Mesodermal cell (in vitro differentiated cells): Measurements from ENCODE around the gene SMAGP.
"Not testable (repeated sequence)": the region's sequence is repeated elsewhere in the genome, so short reads cannot be mapped to it uniquely, and the experiment has no call there.

ENCODE experiments used
- H3K27ac ChIP-seq: 2 replicates; pipeline ENCODE4 v1.7.0; 2013; ENCODE audit warnings: mild to moderate bottlenecking, low read depth, low read length, moderate library complexity; ENCODE audit not compliant: severe bottlenecking
- H3K36me3 ChIP-seq: 2 replicates; pipeline ENCODE4 v1.7.1; 2013; ENCODE audit warnings: mild to moderate bottlenecking, low read length, moderate library complexity; ENCODE audit not compliant: control insufficient read depth, insufficient read depth
- H3K4me1 ChIP-seq: one replicate; pipeline ENCODE4 v1.7.1; 2013; ENCODE audit warnings: mild to moderate bottlenecking, low read length; ENCODE audit not compliant: insufficient read depth, control insufficient read depth, poor library complexity, severe bottlenecking
- H3K4me3 ChIP-seq: 2 replicates; pipeline ENCODE4 v1.7.0; 2013; ENCODE audit warnings: low read length, control low read depth, mild to moderate bottlenecking; ENCODE audit not compliant: insufficient read depth, poor library complexity, severe bottlenecking; ENCODE audit errors: extremely low read depth
- H3K9me3 ChIP-seq: 2 replicates; pipeline ENCODE4 v1.7.1; 2013; ENCODE audit warnings: mild to moderate bottlenecking, low read length, moderate library complexity; ENCODE audit not compliant: control insufficient read depth
- WGBS, 2 experiments: methylation state at CpG; one replicate each; pipeline ENCODE4 v1.1.5; 2013; ENCODE audit warnings: missing lambda C conversion rate in 2 of 2; ENCODE audit not compliant: insufficient coverage in 2 of 2; 5-methylcytosine and 5-hydroxymethylcytosine counted together

The SMAGP gene

GRCh38 chr12:51224625-51225024 is 45.6 kb downstream of the SMAGP start:
- no peaks in the 10 kb centered on the region for H3K9me3 ChIP-seq
- H3K4me1 ChIP-seq, result no peaks in the 10 kb centered on the region
- whole genome bisulfite sequencing, 2 experiments, result 86 to 92% methylated on average over 2 of the region's 3 CpGs
- H3K4me3 ChIP-seq, result no peak overlapping the region
- H3K36me3 ChIP-seq, result no peaks in the 10 kb centered on the region
- no peak overlapping the region for H3K27ac ChIP-seq

GRCh38 chr12:51222461-51222860 is 47.8 kb downstream of the SMAGP start:
- 88 to 92% methylated on average over 4 to 6 of the region's 7 CpGs for WGBS, 2 experiments
- Histone ChIP-seq H3K36me3 (no peaks in the 10 kb centered on the region), H3K9me3 (no peaks in the 10 kb centered on the region), H3K4me1 (peaks cover 4% of the 10 kb centered on the region), H3K27ac (no peak overlapping the region), H3K4me3 (no peak overlapping the region)

GRCh38 chr12:51219857-51220256 is 50.4 kb downstream of the SMAGP start:
- WGBS, 2 experiments, result 93 to 96% methylated on average over 6 to 7 of the region's 12 CpGs
- H3K36me3 ChIP-seq, H3K4me3 ChIP-seq, H3K9me3 ChIP-seq, H3K4me1 ChIP-seq, H3K27ac ChIP-seq: not testable (repeated sequence)

- Histone ChIP-seq H3K36me3 (no peaks in the 10 kb centered on the region), H3K27ac (no peak overlapping the region), H3K9me3 (no peaks in the 10 kb centered on the region), H3K4me3 (no peak overlapping the region), H3K4me1 (peaks cover 9% of the 10 kb centered on the region)
- 84 to 85% methylated on average over 3 to 4 of the region's 5 CpGs for WGBS, 2 experiments
These were observed 50.9 kb downstream of the SMAGP start for GRCh38 chr12:51219322-51219721.

- Histone ChIP-seq H3K4me3 (peak overlapping the region; percentile 64), H3K4me1 (peaks cover 9% of the 10 kb centered on the region), H3K36me3 (no peaks in the 10 kb centered on the region), H3K27ac (no peak overlapping the region), H3K9me3 (no peaks in the 10 kb centered on the region)
- WGBS, 2 experiments, result 54 to 55% methylated on average over 6 to 7 of the region's 10 CpGs
These were observed 51.5 kb downstream of the SMAGP start for GRCh38 chr12:51218607-51219161.

- H3K4me1 ChIP-seq, result peaks cover 9% of the 10 kb centered on the region
- peak within 1 kb of the TSS; percentile 76 for H3K27ac ChIP-seq
- no peaks in the 10 kb centered on the region for H3K9me3 ChIP-seq
- 5 to 13% methylated on average over 17 to 21 of the region's 35 CpGs for WGBS, 2 experiments
- no peaks in the 10 kb centered on the region for H3K36me3 ChIP-seq
- H3K4me3 ChIP-seq, result peak within 1 kb of the TSS; percentile 64
These were observed 52.1 kb downstream of the SMAGP start, which contains the start of gene POU6F1 for GRCh38 chr12:51217968-51218606. Gene POU6F1, minus strand, starts transcription at chr12:51218062. Its CDS starts 11,226 bp downstream, at chr12:51206836.

GRCh38 chr12:51217133-51217967 is 52.9 kb downstream of the SMAGP start:
- peaks cover 9% of the 10 kb centered on the region for H3K4me1 ChIP-seq
- H3K4me3 ChIP-seq, result peak overlapping the region; percentile 64
- WGBS, 2 experiments, result 1 to 4% methylated on average over 19 to 44 of the region's 81 CpGs
- peak overlapping the region; percentile 76 for H3K27ac ChIP-seq
- no peaks in the 10 kb centered on the region for H3K9me3 ChIP-seq
- H3K36me3 ChIP-seq, result no peaks in the 10 kb centered on the region

- no peak overlapping the region for H3K27ac ChIP-seq
- H3K36me3 ChIP-seq, result no peaks in the 10 kb centered on the region
- H3K9me3 ChIP-seq, result no peaks in the 10 kb centered on the region
- peak overlapping the region; percentile 64 for H3K4me3 ChIP-seq
- WGBS, 2 experiments, result 60% methylated on average over 1 of the region's 7 CpGs; no CpG with 5 or more reads in 1 of the 2 experiments
- H3K4me1 ChIP-seq, result peaks cover 9% of the 10 kb centered on the region
These were observed 53.6 kb downstream of the SMAGP start for GRCh38 chr12:51216642-51217041.

GRCh38 chr12:51214895-51215294 is 55.3 kb downstream of the SMAGP start:
- no peaks in the 10 kb centered on the region for H3K9me3 ChIP-seq
- H3K4me1 ChIP-seq, result peaks cover 9% of the 10 kb centered on the region
- H3K36me3 ChIP-seq, result no peaks in the 10 kb centered on the region
- no peak overlapping the region for H3K27ac ChIP-seq
- H3K4me3 ChIP-seq, result no peak overlapping the region
- 95 to 96% methylated on average over 3 to 5 of the region's 5 CpGs for WGBS, 2 experiments

- no peaks in the 10 kb centered on the region for H3K4me1 ChIP-seq
- no peak overlapping the region for H3K4me3 ChIP-seq
- no peak overlapping the region for H3K27ac ChIP-seq
- no peaks in the 10 kb centered on the region for H3K36me3 ChIP-seq
- WGBS, 2 experiments, result 74 to 100% methylated on average over 2 of the region's 2 CpGs
- H3K9me3 ChIP-seq, result no peaks in the 10 kb centered on the region
These were observed 59.4 kb downstream of the SMAGP start for GRCh38 chr12:51210690-51211395.
